ENCODE results near the gene MAGI2.
"Not testable (repeated sequence)": the region's sequence is repeated elsewhere in the genome, so short reads cannot be mapped to it uniquely, and the experiment has no call there.

MAGI2 gene

DNA sequence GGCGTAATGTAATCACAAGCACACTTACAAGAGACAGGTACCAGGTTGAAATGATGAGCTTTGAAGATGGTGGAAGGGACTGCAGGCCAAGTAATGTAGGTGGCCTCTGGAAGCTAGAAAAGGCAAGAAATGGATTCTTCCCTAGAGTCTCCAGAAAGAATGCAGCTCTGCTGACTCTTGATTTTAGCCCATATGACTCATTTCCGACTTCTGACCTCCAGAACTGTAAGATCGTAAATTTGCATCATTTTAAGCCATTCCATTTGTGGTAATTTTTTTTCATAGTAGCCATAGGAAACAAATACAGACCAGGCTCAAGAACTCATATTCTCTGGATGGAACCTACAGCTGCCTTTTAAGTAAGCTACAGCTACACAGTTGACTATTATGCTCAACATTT is 315.5 kb downstream of the MAGI2 start:
- no peak for DNase-seq

DNA sequence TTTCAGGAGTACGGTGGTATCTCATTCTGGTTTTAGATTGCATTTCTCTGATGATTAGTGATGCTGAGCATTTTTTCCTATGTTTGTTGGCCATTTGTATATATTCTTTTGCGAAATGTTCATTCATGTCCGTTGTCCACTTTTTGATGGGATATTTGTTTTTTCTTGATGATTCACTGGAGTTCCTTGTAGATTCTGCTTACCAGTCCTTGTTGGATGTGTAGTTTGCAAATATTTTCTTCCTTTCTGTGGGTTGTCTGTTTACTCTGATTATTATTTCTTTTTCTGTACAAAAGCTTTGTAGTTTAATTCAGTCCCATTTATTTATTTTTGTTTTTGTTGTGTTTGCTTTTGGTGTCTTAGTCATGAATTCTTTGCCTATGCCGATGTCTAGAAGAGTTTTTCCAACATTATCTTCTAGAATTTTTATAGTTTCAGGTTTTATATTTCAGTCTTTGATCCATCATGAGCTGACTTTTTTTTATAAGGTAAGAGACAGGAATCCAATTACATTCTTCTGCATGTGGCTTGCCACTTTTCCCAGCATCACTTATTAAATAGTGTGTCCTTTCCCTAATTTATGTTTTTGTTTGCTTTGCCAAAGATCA is 320.5 kb downstream of the MAGI2 start:
- no peak for DNase-seq

DNA sequence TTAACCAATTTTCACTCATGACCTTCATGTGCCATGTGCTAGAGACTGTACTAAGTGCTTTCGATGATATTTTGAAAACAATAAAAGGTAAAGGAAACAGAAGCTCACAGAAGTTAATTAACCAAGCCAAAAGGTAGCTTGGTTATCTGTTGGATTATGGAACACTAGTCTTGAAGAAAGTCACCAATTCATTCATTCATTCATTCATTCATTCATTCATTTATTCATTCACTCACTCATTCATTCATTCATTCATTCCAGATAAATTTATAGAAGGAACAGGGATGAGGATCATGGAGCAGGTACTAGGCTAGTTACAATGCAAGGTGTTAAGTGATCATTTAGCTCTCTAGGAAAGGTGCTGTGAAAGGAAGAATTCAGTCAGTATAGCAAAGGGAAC is 322.8 kb downstream of the MAGI2 start:
- DNase-seq = no peak

DNA sequence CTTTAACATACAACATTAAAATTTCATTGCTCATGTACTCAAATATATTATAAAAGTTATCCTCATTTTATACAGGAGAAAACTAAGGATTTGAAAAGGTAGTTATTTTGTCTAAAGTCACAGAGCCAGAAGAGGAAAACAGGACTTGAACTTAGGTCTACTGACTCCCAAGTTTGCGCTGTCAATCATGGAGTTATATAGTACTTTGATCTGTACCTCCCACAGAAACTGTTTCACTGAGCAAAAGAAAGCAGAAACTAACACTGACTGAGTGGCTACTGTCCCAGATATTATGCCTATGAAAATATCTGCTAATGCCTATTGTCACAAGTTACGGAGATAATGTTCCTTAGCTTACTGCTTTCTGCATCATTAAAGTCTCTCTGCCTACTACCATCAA is 329.1 kb downstream of the MAGI2 start:
- DNase-seq = no peak

- DNase-seq = no peak
These were observed 335.3 kb downstream of the MAGI2 start for GRCh38 chr7:79118143-79118542.

GRCh38 chr7:79096361-79096805 is 357.1 kb downstream of the MAGI2 start:
- no peak for DNase-seq

- DNase-seq = no peak
These were observed 360.0 kb downstream of the MAGI2 start for GRCh38 chr7:79093421-79093820.

GRCh38 chr7:79091661-79092060 is 361.8 kb downstream of the MAGI2 start:
- no peak for DNase-seq

DNA sequence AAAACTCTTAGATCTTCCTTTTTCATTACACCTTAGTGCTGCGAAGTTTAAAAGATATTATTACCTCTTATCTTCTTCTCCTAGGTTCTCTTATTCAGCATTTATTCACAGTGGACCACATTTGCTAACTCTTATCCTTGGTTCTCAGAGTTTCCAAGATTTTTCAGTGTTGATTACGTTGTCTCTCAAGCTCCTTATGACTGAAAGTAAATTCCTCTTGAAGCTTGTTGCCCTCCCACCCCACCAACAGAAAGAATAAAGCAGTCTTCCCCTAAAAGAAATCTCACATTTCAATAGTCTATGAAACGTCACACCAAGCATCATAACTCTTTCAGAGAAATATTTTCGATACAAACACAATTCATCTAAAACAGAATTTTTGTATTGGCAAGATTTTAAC is 362.5 kb downstream of the MAGI2 start:
- no peak for DNase-seq

- DNase-seq = no peak
These were observed 362.9 kb downstream of the MAGI2 start for GRCh38 chr7:79090543-79090942.

DNA sequence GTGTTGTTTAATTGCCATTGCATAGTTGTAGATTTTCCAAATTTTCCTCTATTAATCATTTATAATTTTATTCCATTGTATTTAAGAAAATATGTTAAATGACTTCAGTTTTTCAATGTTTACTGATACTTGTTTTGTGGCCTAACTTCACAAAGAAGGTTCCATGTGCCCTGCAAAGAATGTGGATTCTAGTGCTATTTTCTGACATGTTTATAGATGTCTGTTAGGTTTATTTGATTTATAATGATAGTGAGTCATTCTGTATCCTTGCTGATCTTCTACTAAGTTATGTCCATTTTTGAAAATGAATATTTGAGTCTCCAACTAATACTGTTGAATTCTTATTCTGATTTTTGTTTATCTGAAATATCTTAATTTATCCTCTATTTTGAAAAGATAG is 369.0 kb downstream of the MAGI2 start:
- DNase-seq = no peak

- DNase-seq = no peak
These were observed 373.4 kb downstream of the MAGI2 start for GRCh38 chr7:79079919-79080554.

GRCh38 chr7:79078273-79078672 is 375.2 kb downstream of the MAGI2 start:
- no peak for DNase-seq

DNA sequence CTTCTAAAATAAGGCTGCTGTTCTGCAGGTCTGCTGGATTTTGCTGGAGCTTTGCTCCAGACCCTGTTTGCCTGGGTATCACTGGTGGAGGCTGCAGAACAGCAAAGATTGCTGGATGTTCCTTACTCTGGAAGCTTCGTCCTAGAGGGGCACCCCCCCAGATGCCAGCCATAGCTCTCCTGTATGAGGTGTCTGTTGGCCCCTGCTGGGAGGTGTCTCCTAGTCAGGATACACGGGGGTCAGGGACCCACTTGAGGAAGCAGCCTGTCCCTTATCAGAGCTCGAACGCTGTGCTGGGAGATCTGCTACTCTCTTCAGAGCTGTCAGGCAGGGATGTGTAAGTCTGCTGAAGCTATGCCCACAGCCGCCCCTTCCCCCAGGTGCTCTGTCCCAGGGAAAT is 382.3 kb downstream of the MAGI2 start:
- not testable (repeated sequence) for DNase-seq

DNA sequence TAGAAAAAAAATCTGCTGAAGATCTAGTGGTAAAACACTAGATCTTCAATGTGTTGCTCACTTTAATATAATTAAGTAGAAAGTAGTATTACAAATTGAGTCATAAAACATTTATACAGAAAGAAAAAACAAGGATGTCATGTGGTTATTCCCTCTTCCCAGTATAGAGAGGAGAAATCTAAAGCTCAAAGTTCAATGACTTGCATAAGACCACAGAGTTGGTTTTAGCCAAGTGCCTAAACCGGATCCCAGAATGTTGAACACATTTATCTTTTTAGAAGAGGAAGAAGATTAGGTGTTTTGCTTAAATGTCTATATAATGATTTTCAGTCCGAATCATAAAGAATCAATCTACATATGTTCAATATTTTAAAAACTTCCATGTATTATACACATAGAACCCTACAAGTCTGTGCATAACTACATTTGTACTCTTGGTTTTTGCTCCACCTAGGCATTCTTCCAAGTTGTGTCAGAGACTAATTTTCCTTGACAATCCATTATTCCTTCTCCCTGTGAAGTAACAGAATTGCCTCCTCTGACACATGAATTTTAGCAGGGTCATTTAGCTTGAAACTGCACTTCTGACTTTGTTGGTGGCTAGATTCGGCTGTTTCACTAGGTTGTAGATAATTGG is 389.2 kb downstream of the MAGI2 start:
- DNase-seq = no peak

GRCh38 chr7:79063019-79063698 is 390.3 kb downstream of the MAGI2 start:
- DNase-seq = no peak

GRCh38 chr7:79060498-79060897 is 393.0 kb downstream of the MAGI2 start:
- no peak for DNase-seq

GRCh38 chr7:79055722-79056415 is 397.6 kb downstream of the MAGI2 start:
- DNase-seq = no peak

DNA sequence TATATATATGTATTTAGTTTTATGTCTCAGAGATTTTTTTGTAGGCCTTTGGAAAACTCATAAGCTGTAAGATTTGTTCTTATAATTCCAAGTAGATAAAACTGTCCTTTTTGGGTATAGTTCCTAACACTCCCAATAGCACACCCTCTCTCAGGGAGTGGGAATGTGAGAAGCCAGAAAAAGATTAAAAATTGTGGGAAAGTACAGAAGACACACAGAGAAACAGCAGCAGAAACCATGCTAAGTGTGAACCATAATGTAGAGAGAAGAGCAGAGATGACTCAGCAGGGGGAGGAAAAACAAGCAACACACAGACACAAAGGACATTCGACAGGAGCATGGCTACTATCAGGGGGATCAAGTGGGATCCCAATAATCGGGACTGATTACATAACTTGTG is 401.6 kb downstream of the MAGI2 start:
- no peak for DNase-seq

- no peak for DNase-seq
These were observed 402.9 kb downstream of the MAGI2 start for GRCh38 chr7:79050603-79051002.

DNA sequence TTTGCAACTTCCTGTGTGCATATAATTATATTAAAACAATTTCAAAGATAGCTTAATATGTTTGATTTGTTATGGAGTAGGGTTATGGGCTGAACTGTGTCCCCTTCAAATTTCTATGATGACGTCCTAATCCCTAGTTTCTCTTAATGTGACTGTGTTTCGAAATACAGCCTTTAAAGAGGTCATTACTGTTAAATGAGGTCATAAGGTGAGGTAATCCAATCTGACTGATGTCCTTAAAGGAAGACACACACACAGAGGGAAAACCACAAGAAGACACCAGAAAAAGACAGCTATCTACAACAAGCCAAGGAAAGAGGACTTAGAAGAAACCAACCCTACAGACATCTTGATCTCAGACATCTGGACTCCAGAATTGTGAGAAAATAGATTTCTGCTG is 407.4 kb downstream of the MAGI2 start:
- DNase-seq = no peak

DNA sequence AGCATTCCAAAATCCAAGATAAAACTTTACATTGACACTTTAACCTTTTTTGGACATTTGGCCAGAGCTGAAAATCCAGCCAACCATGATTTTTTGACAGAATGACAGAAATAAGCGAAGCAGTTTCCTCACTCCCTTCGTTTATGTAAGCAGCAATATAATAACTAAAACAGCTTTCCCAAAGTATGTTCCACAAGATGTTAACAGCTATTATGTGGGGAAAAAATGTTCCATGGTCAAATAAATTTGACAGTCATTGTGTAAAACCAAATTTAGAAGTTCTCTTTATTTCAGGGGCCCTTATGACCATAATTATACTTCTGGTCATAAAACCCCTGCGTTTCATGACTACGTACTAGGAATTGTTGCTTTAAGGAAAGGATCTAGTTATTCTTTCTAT is 416.5 kb downstream of the MAGI2 start:
- DNase-seq = no peak

- no peak for DNase-seq
These were observed 417.1 kb downstream of the MAGI2 start for GRCh38 chr7:79036356-79036755.

Data from activated CD4-positive, alpha-beta T cell treated with anti-CD3 and anti-CD28 coated beads for 4 hours (primary cell).